Body of pancreas (tissue), 4 donors: Measurements from ENCODE around the gene KCNQ1OT1.

Experiments
- POLR2A ChIP-seq, 3 donors: fragments of 450-650 bp; IDR thresholded peaks; one replicate each; pipeline ENCODE4 v1.6.1; 2016; ENCODE audit warnings: antibody characterized with exemption in 3 of 3, mild to moderate bottlenecking in 2 of 3
- TF ChIP-seq, protein P1 (sequence below), 7 experiments: fragments of 450-650 bp in 4 of 7; fragments of 200-600 bp in 3 of 7; sonication (generic) in 3 of 7; IDR thresholded peaks; one replicate each; pipeline ENCODE4 v1.5.1; 2016 to 2019; ENCODE audit warnings: antibody characterized with exemption in 7 of 7

DNA sequence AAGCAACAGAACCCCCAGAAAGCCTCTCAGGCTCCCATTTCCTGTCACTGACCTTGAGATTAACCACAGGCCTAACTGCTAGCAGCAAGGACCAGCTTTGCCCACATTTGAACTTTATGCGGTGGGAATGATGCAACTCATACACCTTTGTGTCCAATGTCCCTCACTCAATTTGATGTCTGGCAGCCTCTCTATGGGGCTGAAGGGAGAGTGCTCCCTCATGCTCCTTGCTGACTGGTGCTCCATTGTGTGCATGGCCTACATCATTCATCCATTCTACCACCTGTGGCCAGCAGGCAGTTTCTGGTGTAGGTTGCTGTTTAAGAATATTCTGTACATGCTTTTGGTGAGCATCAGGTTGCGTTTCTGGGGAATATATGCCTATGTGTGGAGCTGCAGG lies 31.9 kb downstream of the KCNQ1OT1 start:
- TF ChIP-seq, protein P1, sequence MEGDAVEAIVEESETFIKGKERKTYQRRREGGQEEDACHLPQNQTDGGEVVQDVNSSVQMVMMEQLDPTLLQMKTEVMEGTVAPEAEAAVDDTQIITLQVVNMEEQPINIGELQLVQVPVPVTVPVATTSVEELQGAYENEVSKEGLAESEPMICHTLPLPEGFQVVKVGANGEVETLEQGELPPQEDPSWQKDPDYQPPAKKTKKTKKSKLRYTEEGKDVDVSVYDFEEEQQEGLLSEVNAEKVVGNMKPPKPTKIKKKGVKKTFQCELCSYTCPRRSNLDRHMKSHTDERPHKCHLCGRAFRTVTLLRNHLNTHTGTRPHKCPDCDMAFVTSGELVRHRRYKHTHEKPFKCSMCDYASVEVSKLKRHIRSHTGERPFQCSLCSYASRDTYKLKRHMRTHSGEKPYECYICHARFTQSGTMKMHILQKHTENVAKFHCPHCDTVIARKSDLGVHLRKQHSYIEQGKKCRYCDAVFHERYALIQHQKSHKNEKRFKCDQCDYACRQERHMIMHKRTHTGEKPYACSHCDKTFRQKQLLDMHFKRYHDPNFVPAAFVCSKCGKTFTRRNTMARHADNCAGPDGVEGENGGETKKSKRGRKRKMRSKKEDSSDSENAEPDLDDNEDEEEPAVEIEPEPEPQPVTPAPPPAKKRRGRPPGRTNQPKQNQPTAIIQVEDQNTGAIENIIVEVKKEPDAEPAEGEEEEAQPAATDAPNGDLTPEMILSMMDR (IDR thresholded peaks at IDR 0.05), result no peak
- TF ChIP-seq POLR2A (IDR thresholded peaks at IDR 0.05), result no peak
